SU-DHL-6 (cell line): Measurements from ENCODE around the gene MRPL55.

Source experiments
- EZH2phosphoT487 ChIP-seq: fragments of 200-600 bp; sonication (generic), shearing (Covaris generic); conservative IDR thresholded peaks from 2 replicates; pipeline ENCODE4 v1.6.1; 2018; ENCODE audit warnings: mild to moderate bottlenecking, antibody characterized with exemption, low read length, moderate library complexity, mixed read lengths
- TF ChIP-seq, protein P1 (sequence below): fragments of 200-600 bp; sonication (generic); IDR thresholded peaks from one replicate; pipeline ENCODE4 v1.5.1; 2017; ENCODE audit warnings: antibody characterized with exemption, mild to moderate bottlenecking, low read length, moderate library complexity; ENCODE audit not compliant: insufficient read depth, poor library complexity, severe bottlenecking

GRCh38 chr1:228062812-228063211 lies 46.3 kb downstream of the MRPL55 start:
- TF ChIP-seq, protein P1, sequence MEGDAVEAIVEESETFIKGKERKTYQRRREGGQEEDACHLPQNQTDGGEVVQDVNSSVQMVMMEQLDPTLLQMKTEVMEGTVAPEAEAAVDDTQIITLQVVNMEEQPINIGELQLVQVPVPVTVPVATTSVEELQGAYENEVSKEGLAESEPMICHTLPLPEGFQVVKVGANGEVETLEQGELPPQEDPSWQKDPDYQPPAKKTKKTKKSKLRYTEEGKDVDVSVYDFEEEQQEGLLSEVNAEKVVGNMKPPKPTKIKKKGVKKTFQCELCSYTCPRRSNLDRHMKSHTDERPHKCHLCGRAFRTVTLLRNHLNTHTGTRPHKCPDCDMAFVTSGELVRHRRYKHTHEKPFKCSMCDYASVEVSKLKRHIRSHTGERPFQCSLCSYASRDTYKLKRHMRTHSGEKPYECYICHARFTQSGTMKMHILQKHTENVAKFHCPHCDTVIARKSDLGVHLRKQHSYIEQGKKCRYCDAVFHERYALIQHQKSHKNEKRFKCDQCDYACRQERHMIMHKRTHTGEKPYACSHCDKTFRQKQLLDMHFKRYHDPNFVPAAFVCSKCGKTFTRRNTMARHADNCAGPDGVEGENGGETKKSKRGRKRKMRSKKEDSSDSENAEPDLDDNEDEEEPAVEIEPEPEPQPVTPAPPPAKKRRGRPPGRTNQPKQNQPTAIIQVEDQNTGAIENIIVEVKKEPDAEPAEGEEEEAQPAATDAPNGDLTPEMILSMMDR: no peak
- TF ChIP-seq EZH2phosphoT487: no peak
